SK-N-SH (cell line): ENCODE measurements around the gene WSCD1. TPM values are rescaled to one million over a fixed set of nuclear protein-coding genes. Genes with fewer than 3 reads are reported as not detected.

Experiments
- CTCF ChIA-PET: fragments of 300-600, 350-600 bp; formaldehyde crosslinking; extraction: SDS; loops from one replicate; lab custom pipeline; 2021; lab: Yijun Ruan, JAX
- POLR2A ChIA-PET: fragments of 350-600 bp; sonication (Branson Sonifier 250); formaldehyde crosslinking; extraction: SDS; loops from one replicate; lab custom pipeline; 2020; ENCODE audit warnings: antibody characterized with exemption, inconsistent platforms; lab: Yijun Ruan, JAX
- DNase-seq: peaks from one replicate; pipeline ENCODE4 v3.0.0; 2012
- H2AFZ ChIP-seq: fragments of 200-600 bp; sonication (generic); 2 replicates; pipeline ENCODE4 v1.8.1; 2016; ENCODE audit warnings: antibody characterized with exemption, mild to moderate bottlenecking, low read depth
- H3F3A ChIP-seq: fragments of 200-600 bp; sonication (generic); replicated peaks from 2 replicates; pipeline ENCODE3; 2016; ENCODE audit warnings: antibody characterized with exemption, mild to moderate bottlenecking; ENCODE audit not compliant: insufficient read depth
- H3K27ac ChIP-seq, 2 experiments: fragments of 200-500 bp in 1 of 2; fragments of 200-600 bp in 1 of 2; sonication (Bioruptor generic) in 1 of 2; sonication (generic), shearing (Covaris generic) in 1 of 2; 2 replicates each; pipeline versions ENCODE4 v1.5.1 to v1.6.1; 2014 to 2016; ENCODE audit warnings: low read depth in 2 of 2, inconsistent platforms in 1 of 2, low read length in 1 of 2, mild to moderate bottlenecking in 1 of 2, mixed read lengths in 1 of 2
- H3K27me3 ChIP-seq: fragments of 200-600 bp; sonication (generic), shearing (Covaris generic); 2 replicates; pipeline ENCODE4 v1.6.1; 2016; ENCODE audit warnings: mixed run types; ENCODE audit not compliant: insufficient read depth
- H3K36me3 ChIP-seq, 2 experiments: fragments of 200-500 bp in 1 of 2; fragments of 200-600 bp in 1 of 2; sonication (Bioruptor generic) in 1 of 2; sonication (generic) in 1 of 2; replicated peaks in 1 of 2; 2 replicates each; pipeline versions ENCODE3 to v1.5.1; 2014 to 2016; ENCODE audit warnings: low read length in 1 of 2, mild to moderate bottlenecking in 1 of 2; ENCODE audit not compliant: insufficient read depth in 2 of 2, control insufficient read depth in 1 of 2
- H3K4me1 ChIP-seq, 2 experiments: fragments of 200-500 bp in 1 of 2; fragments of 200-600 bp in 1 of 2; sonication (Bioruptor generic) in 1 of 2; sonication (generic), shearing (Covaris generic) in 1 of 2; 2 replicates each; pipeline versions ENCODE4 v1.5.1 to v1.6.1; 2014 to 2016; ENCODE audit warnings: low read depth in 1 of 2, low read length in 1 of 2, mixed run types in 1 of 2; ENCODE audit not compliant: insufficient read depth in 2 of 2, control insufficient read depth in 1 of 2
- H3K4me2 ChIP-seq: fragments of 200-600 bp; sonication (generic), shearing (Covaris generic); 2 replicates; pipeline ENCODE4 v1.6.1; 2017; ENCODE audit warnings: mixed run types
- H3K4me3 ChIP-seq, 2 experiments: fragments of 200-500 bp in 1 of 2; fragments of 200-600 bp in 1 of 2; sonication (Bioruptor generic) in 1 of 2; sonication (generic), shearing (Covaris generic) in 1 of 2; 2 replicates each; pipeline versions ENCODE4 v1.5.1 to v1.8.1; 2014 to 2016; ENCODE audit warnings: low read depth in 2 of 2, inconsistent platforms in 1 of 2, low read length in 1 of 2, mild to moderate bottlenecking in 1 of 2, mixed read lengths in 1 of 2, moderate library complexity in 1 of 2
- H3K79me2 ChIP-seq: fragments of 200-600 bp; sonication (generic); 2 replicates; pipeline ENCODE4 v1.8.1; 2017; ENCODE audit warnings: mild to moderate bottlenecking; ENCODE audit not compliant: insufficient read depth
- H3K9ac ChIP-seq: fragments of 200-600 bp; sonication (generic); 2 replicates; pipeline ENCODE4 v1.6.1; 2017; ENCODE audit warnings: mixed run types
- H3K9me2 ChIP-seq: fragments of 200-600 bp; sonication (generic); 2 replicates; pipeline ENCODE4 v1.6.1; 2017; ENCODE audit warnings: mixed run types
- H3K9me3 ChIP-seq: fragments of 200-600 bp; sonication (generic); 2 replicates; pipeline ENCODE4 v1.6.1; 2017; ENCODE audit warnings: mixed run types, mild to moderate bottlenecking, moderate library complexity
- H4K20me1 ChIP-seq: fragments of 200-600 bp; sonication (generic); 2 replicates; pipeline ENCODE4 v1.6.1; 2017; ENCODE audit warnings: mild to moderate bottlenecking, mixed run types; ENCODE audit not compliant: insufficient read depth
- EP300 ChIP-seq, 2 experiments: IDR thresholded peaks; 2 replicates each; pipeline versions ENCODE4 v1.4.0 to v1.6.1; 2012; ENCODE audit warnings: borderline replicate concordance in 1 of 2, low read depth in 1 of 2, low read length in 1 of 2
- FOSL2 ChIP-seq: IDR thresholded peaks from 2 replicates; pipeline ENCODE4 v1.4.0; 2012; ENCODE audit warnings: low read depth, mild to moderate bottlenecking, moderate library complexity, borderline replicate concordance
- GATA2 ChIP-seq: sonication (generic); formaldehyde crosslinking; IDR thresholded peaks from 2 replicates; pipeline ENCODE4 v1.5.0; 2020; ENCODE audit warnings: mild to moderate bottlenecking, missing genetic modification reagents
- MAX ChIP-seq: IDR thresholded peaks from 2 replicates; pipeline ENCODE4 v1.4.0; 2012; ENCODE audit warnings: low read depth
- NRF1 ChIP-seq: IDR thresholded peaks from 2 replicates; pipeline ENCODE4 v1.6.1; 2012; ENCODE audit warnings: low read depth, mild to moderate bottlenecking, low read length
- POLR2AphosphoS5 ChIP-seq: IDR thresholded peaks from 2 replicates; pipeline ENCODE4 v1.6.1; 2012; ENCODE audit warnings: low read depth, low read length
- RAD21 ChIP-seq: IDR thresholded peaks from 2 replicates; pipeline ENCODE4 v1.6.1; 2012; ENCODE audit warnings: mild to moderate bottlenecking, low read length
- RCOR1 ChIP-seq: fragments of 150-350 bp; IDR thresholded peaks from 2 replicates; pipeline ENCODE4 v1.6.1; 2017; ENCODE audit warnings: antibody characterized with exemption, low read length
- REST ChIP-seq: IDR thresholded peaks from 2 replicates; pipeline ENCODE4 v1.6.1; 2012; ENCODE audit warnings: mild to moderate bottlenecking, low read depth, low read length, moderate library complexity
- RFX5 ChIP-seq: IDR thresholded peaks from 2 replicates; pipeline ENCODE4 v1.6.1; 2012; ENCODE audit warnings: mild to moderate bottlenecking, improper control_type of control experiment, low read length
- SMC3 ChIP-seq: IDR thresholded peaks from 2 replicates; pipeline ENCODE4 v1.6.1; 2012; ENCODE audit warnings: low read depth, low read length, improper control_type of control experiment
- TCF12 ChIP-seq: IDR thresholded peaks from 2 replicates; pipeline ENCODE4 v1.4.0; 2012
- ZBTB33 ChIP-seq: IDR thresholded peaks from 2 replicates; pipeline ENCODE4 v1.4.0; 2012; ENCODE audit warnings: low read depth, borderline replicate concordance
- WGBS: methylation state at CpG from one replicate; pipeline ENCODE4 v1.1.6; 2017; ENCODE audit warnings: low lambda C conversion rate; 5-methylcytosine and 5-hydroxymethylcytosine counted together
- polyA plus RNA-seq, 3 experiments: library from polyadenylated mRNA; depleted of rRNA; stranded (reverse); fragments of >200 nt; gene quantifications; 2 replicates each; pipeline ENCODE4 v1.2.3, GENCODE V29; 2012
- TF ChIP-seq, protein P1 (sequence below): fragments of 150-350 bp; IDR thresholded peaks from 2 replicates; pipeline ENCODE4 v1.6.1; 2016; ENCODE audit warnings: mild to moderate bottlenecking, low read depth, low read length
- TF ChIP-seq, protein P2 (sequence below): IDR thresholded peaks from 2 replicates; pipeline ENCODE4 v1.4.0; 2012; ENCODE audit warnings: low read depth, borderline replicate concordance

The WSCD1 gene
- polyA plus RNA-seq, 1 of the 3 experiments (the other 2 are of a cell fraction), result 0.03 TPM

DNA sequence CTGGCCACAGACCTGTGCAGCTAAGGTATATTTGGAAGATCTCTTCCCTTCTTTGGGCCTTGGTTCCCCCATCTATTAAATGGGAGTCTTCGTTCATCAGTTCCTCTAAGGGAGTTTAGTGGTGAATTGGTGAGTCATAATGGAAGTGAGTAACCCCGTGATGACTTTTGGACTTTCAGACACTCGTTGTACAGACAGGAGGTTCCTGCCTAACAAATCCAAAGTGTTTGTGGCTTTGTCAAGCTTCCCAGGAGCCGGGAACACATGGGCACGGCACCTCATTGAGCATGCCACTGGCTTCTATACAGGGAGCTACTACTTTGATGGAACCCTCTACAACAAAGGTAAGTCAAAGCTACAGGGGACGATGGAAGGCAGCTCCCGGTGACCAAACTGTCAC lies 40.4 kb downstream of the WSCD1 start:
- H3K27ac ChIP-seq, result no peak overlapping the region

DNA sequence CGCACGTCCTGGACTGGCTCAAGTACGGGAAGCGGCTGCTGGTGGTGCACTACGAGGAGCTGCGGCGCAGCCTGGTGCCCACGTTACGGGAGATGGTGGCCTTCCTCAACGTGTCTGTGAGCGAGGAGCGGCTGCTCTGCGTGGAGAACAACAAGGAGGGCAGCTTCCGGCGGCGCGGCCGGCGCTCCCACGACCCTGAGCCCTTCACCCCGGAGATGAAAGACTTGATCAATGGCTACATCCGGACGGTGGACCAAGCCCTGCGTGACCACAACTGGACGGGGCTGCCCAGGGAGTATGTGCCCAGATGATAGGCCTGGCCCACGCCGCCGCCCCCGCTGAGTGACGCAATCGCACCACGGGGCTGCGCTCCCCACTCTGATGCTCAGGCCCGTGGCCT lies 50.2 kb downstream of the WSCD1 start:
- Histone ChIP-seq H3K27ac (no peak overlapping the region), H3K9me3 (no peaks in the 10 kb centered on the region), H3K27me3 (no peaks in the 10 kb centered on the region), H3K4me1 (no peaks in the 10 kb centered on the region), H3K4me2 (no peak overlapping the region), H3K36me3 (no peaks in the 10 kb centered on the region), H3K9me2 (no peaks in the 10 kb centered on the region), H3K9ac (no peak overlapping the region), H4K20me1 (no peaks in the 10 kb centered on the region), H3K4me3 (no peak overlapping the region), H3F3A (no peaks in the 10 kb centered on the region), H3K79me2 (no peaks in the 10 kb centered on the region), H2AFZ (no peak overlapping the region)
- 63% methylated on average over 15 of the region's 34 CpGs for WGBS
- ChIA-PET POLR2A (no interaction called here), CTCF (no interaction called here)
- no peak for DNase-seq
- TF ChIP-seq GATA2 (CRISPR knock-in tag), result no peak
- no peak for TF ChIP-seq EP300 (IDR thresholded peaks at IDR 0.05; ENCODE audit: borderline replicate concordance in 1 of 2, low read depth in 1 of 2, low read length in 1 of 2)
- no peak for TF ChIP-seq RAD21
- no peak for TF ChIP-seq REST
- TF ChIP-seq RFX5, result no peak
- no peak for TF ChIP-seq POLR2AphosphoS5
- no peak for TF ChIP-seq TCF12

More for the DNA sequence above, 40.4 kb downstream of the WSCD1 start:
- Histone ChIP-seq H4K20me1 (no peaks in the 10 kb centered on the region), H3K4me2 (no peak overlapping the region), H3K4me1 (no peaks in the 10 kb centered on the region), H3K27me3 (no peaks in the 10 kb centered on the region; the same call in 1 of the 2 replicates), H3F3A (no peaks in the 10 kb centered on the region), H3K9ac (no peak overlapping the region), H3K9me3 (no peaks in the 10 kb centered on the region), H3K4me3 (no peak overlapping the region), H2AFZ (no peak overlapping the region), H3K36me3 (no peaks in the 10 kb centered on the region), H3K9me2 (no peaks in the 10 kb centered on the region), H3K79me2 (no peaks in the 10 kb centered on the region)
- WGBS, result 29% methylated on average over 7 of the region's 7 CpGs
- TF ChIP-seq SMC3, result no peak
- TF ChIP-seq, protein P1, sequence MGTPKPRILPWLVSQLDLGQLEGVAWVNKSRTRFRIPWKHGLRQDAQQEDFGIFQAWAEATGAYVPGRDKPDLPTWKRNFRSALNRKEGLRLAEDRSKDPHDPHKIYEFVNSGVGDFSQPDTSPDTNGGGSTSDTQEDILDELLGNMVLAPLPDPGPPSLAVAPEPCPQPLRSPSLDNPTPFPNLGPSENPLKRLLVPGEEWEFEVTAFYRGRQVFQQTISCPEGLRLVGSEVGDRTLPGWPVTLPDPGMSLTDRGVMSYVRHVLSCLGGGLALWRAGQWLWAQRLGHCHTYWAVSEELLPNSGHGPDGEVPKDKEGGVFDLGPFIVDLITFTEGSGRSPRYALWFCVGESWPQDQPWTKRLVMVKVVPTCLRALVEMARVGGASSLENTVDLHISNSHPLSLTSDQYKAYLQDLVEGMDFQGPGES, result no peak
- TF ChIP-seq MAX, result no peak
- no peak for TF ChIP-seq RCOR1
- TF ChIP-seq RAD21, result no peak
- no peak for TF ChIP-seq ZBTB33
- TF ChIP-seq EP300 (IDR thresholded peaks at IDR 0.05; ENCODE audit: borderline replicate concordance in 1 of 2, low read depth in 1 of 2, low read length in 1 of 2), result no peak
- TF ChIP-seq FOSL2, result no peak
- TF ChIP-seq, protein P2, sequence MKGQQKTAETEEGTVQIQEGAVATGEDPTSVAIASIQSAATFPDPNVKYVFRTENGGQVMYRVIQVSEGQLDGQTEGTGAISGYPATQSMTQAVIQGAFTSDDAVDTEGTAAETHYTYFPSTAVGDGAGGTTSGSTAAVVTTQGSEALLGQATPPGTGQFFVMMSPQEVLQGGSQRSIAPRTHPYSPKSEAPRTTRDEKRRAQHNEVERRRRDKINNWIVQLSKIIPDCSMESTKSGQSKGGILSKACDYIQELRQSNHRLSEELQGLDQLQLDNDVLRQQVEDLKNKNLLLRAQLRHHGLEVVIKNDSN, result no peak
- TF ChIP-seq NRF1, result no peak
- POLR2A ChIA-PET, result no interaction called here
- DNase-seq, result no peak
- CTCF ChIA-PET, result no interaction called here
